HepG2 (cell line): Measurements from ENCODE around the gene NUDCD2. TPM values are rescaled to one million over a fixed set of nuclear protein-coding genes. Genes with fewer than 3 reads are reported as not detected.
"Not testable (repeated sequence)": the region's sequence is repeated elsewhere in the genome, so short reads cannot be mapped to it uniquely, and the experiment has no call there.

Source experiments
- ATAC-seq: fragments of 200-7000 bp; cut with Tn5 transposase; 3 replicates; pipeline ENCODE4 v1.9.1; 2020; ENCODE audit warnings: mild to moderate bottlenecking, moderate library complexity
- BruUV-seq: library from RNA; stranded (reverse); fragments of 400-500 nt; replicated peaks from 2 replicates; lab custom pipeline; 2021; lab: Mats Ljungman, UMichigan
- CTCF ChIA-PET: fragments of 300-600 bp; formaldehyde crosslinking; extraction: SDS; loops from one replicate; lab custom pipeline; 2021; ENCODE audit warnings: low total read pairs, inconsistent platforms, low intra/inter-chr PET ratio; lab: Yijun Ruan, JAX
- POLR2A ChIA-PET: fragments of 350-600 bp; sonication (Branson Sonifier 250); formaldehyde crosslinking; loops from one replicate; lab custom pipeline; 2020; ENCODE audit warnings: antibody characterized with exemption, inconsistent platforms; lab: Yijun Ruan, JAX
- DNase-seq: peaks from one replicate; pipeline ENCODE4 v3.0.0-alpha.2; 2015; ENCODE audit warnings: low spot score
- FAIRE-seq: peaks from 3 replicates; lab custom pipeline; 2011; peaks lifted over from hg19 to GRCh38; lab: Jason Lieb, UNC
- H2AFZ ChIP-seq: one replicate; pipeline ENCODE4 v1.6.1; 2011; ENCODE audit warnings: low read length, inconsistent platforms
- H3K27ac ChIP-seq: fragments of 300-600 bp; 3 replicates; pipeline ENCODE4 v1.8.0; 2011; ENCODE audit warnings: mixed run types, mild to moderate bottlenecking, mixed read lengths, low read length, inconsistent platforms; ENCODE audit not compliant: insufficient read depth; ENCODE audit errors: extremely low read length
- H3K27me3 ChIP-seq, 2 experiments: fragments of 200-600 bp in 1 of 2; 2 replicates in 1 of 2; 3 replicates in 1 of 2; pipeline versions ENCODE4 v1.6.0 to v1.8.0; 2011; ENCODE audit warnings: low read length in 2 of 2, mild to moderate bottlenecking in 2 of 2, moderate library complexity in 2 of 2, inconsistent platforms in 1 of 2; ENCODE audit not compliant: insufficient read depth in 2 of 2, control insufficient read depth in 1 of 2
- H3K36me3 ChIP-seq, 2 experiments: fragments of 200-600 bp in 1 of 2; replicated peaks in 1 of 2; 2 replicates in 1 of 2; 3 replicates in 1 of 2; pipeline versions ENCODE4 v1.5.1 to v1.8.0; 2011; ENCODE audit warnings: low read length in 2 of 2, inconsistent platforms in 1 of 2; ENCODE audit not compliant: insufficient read depth in 2 of 2, control insufficient read depth in 1 of 2
- H3K4me1 ChIP-seq: 2 replicates; pipeline ENCODE4 v1.5.1; 2012; ENCODE audit warnings: low read length, inconsistent platforms; ENCODE audit not compliant: insufficient read depth
- H3K4me2 ChIP-seq: 2 replicates; pipeline ENCODE4 v1.6.0; 2011; ENCODE audit warnings: low read depth, low read length, inconsistent platforms
- H3K4me3 ChIP-seq, 3 experiments: fragments of 200-600 bp in 1 of 3; sonication (generic), shearing (Covaris generic) in 1 of 3; replicated peaks in 1 of 3; 2 replicates each; pipeline ENCODE4 v1.5.1; 2011 to 2016; ENCODE audit warnings: low read length in 3 of 3, inconsistent platforms in 2 of 3, low read depth in 2 of 3, mild to moderate bottlenecking in 2 of 3, control low read depth in 1 of 3, mixed read lengths in 1 of 3; ENCODE audit not compliant: insufficient read depth in 1 of 3
- H3K79me2 ChIP-seq: one replicate; pipeline ENCODE4 v1.6.1; 2011; ENCODE audit warnings: low read length, inconsistent platforms; ENCODE audit not compliant: insufficient read depth
- H3K9ac ChIP-seq: 2 replicates; pipeline ENCODE4 v1.6.0; 2011; ENCODE audit warnings: mild to moderate bottlenecking, low read depth, low read length, inconsistent platforms; ENCODE audit not compliant: insufficient read depth
- H3K9me3 ChIP-seq: 2 replicates; pipeline ENCODE4 v1.5.1; 2012; ENCODE audit warnings: mild to moderate bottlenecking, low read length
- H4K20me1 ChIP-seq: 2 replicates; pipeline ENCODE4 v1.6.0; 2011; ENCODE audit warnings: inconsistent platforms, mild to moderate bottlenecking, low read length, moderate library complexity; ENCODE audit not compliant: insufficient read depth
- WGBS: methylation state at CpG from one replicate; pipeline ENCODE4 v1.1.6; 2017; ENCODE audit warnings: low lambda C conversion rate; 5-methylcytosine and 5-hydroxymethylcytosine counted together
- in situ Hi-C: cut with HindIII; loops from 2 replicates; pipeline ENCODE4 v1.10.0; 2017; ENCODE audit warnings: low pct_unique_long_range_greater_than_20kb; ENCODE audit not compliant: extremely low pct_ligation_motif_present
- intact Hi-C: fragments of 100-400 bp; cut with micrococcal nuclease; formaldehyde crosslinking; loops from one replicate; pipeline ENCODE4 v1.10.0; 2022; ENCODE audit not compliant: unreplicated experiment
- polyA plus RNA-seq, 8 experiments: library from polyadenylated mRNA; depleted of rRNA in 3 of 8; stranded (reverse) in 7 of 8; unstranded in 1 of 8; fragments of >200 nt; fragmentation: Illumina TruSeq in 4 of 8; extraction: Trizol in 4 of 8; gene quantifications; 2 replicates each; pipeline versions ENCODE4 v1.2.1 to v1.2.3, GENCODE V29; 2011 to 2016; ENCODE audit warnings: low read depth in 4 of 8, missing spikeins in 1 of 8, mixed read lengths in 1 of 8; ENCODE audit not compliant: insufficient read depth in 1 of 8
- small RNA-seq, 3 experiments: library from RNA; depleted of rRNA; stranded (forward); fragments of <200 nt; gene quantifications; one replicate each; pipeline ENCODE3, GENCODE V24; 2012; ENCODE audit warnings: low read depth in 2 of 3, low replicate concordance in 1 of 3; ENCODE audit not compliant: insufficient read length in 3 of 3, insufficient read depth in 2 of 3
- total RNA-seq, 5 experiments: library from RNA; depleted of rRNA; stranded (reverse); fragments of >200 nt; fragmentation: Illumina TruSeq; extraction: Trizol; gene quantifications; 2 replicates each; pipeline ENCODE4 v1.2.3, GENCODE V29; 2016; ENCODE audit warnings: low read depth in 1 of 5

NUDCD2 gene
- total and polyA plus RNA-seq, 2 of the 13 experiments (the other 11 are each of a cell fraction or from before 2014, with no cell fraction given): 14.8 to 39.2 TPM

DNA sequence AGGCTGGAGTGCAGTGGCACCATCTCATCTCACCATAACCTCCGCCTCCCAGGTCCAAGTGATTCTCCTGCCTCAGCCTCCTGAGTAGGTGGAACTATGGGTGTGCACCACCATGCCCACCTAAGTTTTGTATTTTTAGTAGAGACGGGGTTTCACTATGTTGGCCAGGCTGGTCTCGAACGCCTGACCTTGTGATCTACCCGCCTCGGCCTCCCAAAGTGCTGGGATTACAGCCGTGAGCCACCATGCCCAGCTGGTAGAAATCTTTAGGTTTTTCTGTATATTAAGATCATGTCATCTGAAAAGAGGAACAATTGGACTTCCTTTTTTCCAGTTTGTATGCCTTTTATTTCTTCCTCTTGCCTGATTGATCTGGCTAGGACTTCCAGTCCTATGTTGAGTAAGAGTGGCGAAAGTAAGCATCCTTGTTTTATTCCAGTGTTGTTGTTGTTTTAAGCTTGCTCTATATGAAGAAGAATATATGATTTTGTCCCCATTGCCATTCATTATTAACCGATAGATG lies 63.0 kb downstream of the NUDCD2 start:
- in situ Hi-C loops, intact Hi-C loops, H3K9me3 ChIP-seq, H3K9ac ChIP-seq, H3K4me1 ChIP-seq, H2AFZ ChIP-seq, H3K27me3 ChIP-seq, H3K36me3 ChIP-seq, FAIRE-seq, H3K4me2 ChIP-seq, CTCF ChIA-PET, H3K79me2 ChIP-seq, BruUV-seq, ATAC-seq, H4K20me1 ChIP-seq, H3K27ac ChIP-seq, H3K4me3 ChIP-seq, POLR2A ChIA-PET, DNase-seq: not testable (repeated sequence)
- 49% methylated on average over 9 of the region's 9 CpGs for WGBS

Small RNAs within 50 kb of the gene (small RNA-seq; reads per million reads assigned to genes)
- 0 reads per million in 3 experiments for gene AC008723.1

Other genes with a start within 250 kb of the NUDCD2 start
- 353 and 516 TPM in 2 replicates for gene CCNG1, start 22.5 kb downstream of the NUDCD2 start, total RNA-seq (2016; rRNA removed; fragmentation: Illumina TruSeq; extraction: Trizol)
- 126 and 181 TPM in 2 replicates for gene CCNG1, start 22.5 kb downstream of the NUDCD2 start, polyA plus RNA-seq (2011; rRNA removed)
- 48.3 and 82.7 TPM in 2 replicates for gene HMMR, start 530 bp upstream of the NUDCD2 start, total RNA-seq (2016; rRNA removed; fragmentation: Illumina TruSeq; extraction: Trizol)
- gene HMMR, start 530 bp upstream of the NUDCD2 start, polyA plus RNA-seq (2011; rRNA removed): 4.6 and 8.5 TPM in 2 replicates
- gene MAT2B, start 45.5 kb upstream of the NUDCD2 start, total RNA-seq (2016; rRNA removed; fragmentation: Illumina TruSeq; extraction: Trizol): 37.1 and 62.6 TPM in 2 replicates
- 15.5 and 20.2 TPM in 2 replicates for gene MAT2B, start 45.5 kb upstream of the NUDCD2 start, polyA plus RNA-seq (2011; rRNA removed)